HG03565 (cell line): ENCODE results near the gene PRR13.
"Not testable (repeated sequence)": the region's sequence is repeated elsewhere in the genome, so short reads cannot be mapped to it uniquely, and the experiment has no call there.

ENCODE experiments used
- ATAC-seq: cut with Tn5 transposase; IDR thresholded peaks from one replicate; pipeline ENCODE4 v1.9.1; 2021; ENCODE audit warnings: mild to moderate bottlenecking, moderate library complexity; ENCODE audit not compliant: unreplicated experiment

Gene PRR13

DNA sequence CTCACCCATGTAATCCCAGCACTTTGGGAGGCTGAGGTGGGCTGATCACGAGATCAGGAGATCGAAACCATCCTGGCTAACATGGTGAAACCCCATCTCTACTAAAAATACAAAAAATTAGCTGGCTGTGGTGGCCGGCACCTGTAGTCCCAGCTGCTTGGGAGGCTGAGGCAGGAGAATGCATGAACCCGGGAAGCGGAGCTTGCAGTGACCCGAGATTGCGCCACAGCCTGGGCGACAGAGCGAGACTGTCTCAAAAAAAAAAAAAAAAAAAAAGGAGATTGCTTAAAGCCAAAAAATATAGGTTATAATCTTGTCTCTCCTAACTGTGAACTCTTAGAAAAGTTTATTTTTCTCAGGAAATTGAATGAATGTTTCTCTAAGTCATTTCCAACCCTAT, 6.2 kb upstream of the PRR13 start:
- ATAC-seq: not testable (repeated sequence)

DNA sequence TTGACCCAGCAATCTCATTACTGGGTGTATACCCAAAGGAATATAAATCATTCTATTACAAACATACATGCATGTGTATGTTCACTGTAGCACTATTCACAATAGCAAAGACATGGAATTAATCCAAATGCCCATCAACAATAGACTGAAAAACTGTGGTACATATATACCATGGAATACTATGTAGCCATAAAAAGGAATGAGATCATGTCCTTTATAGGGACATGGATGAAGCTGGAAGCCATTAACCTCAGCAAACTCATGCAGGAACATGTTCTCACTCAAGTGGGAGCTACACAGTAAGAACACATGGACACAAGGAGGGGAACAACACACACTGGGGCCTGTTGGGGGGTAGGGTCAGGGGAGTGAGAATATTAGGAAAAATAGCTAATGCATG, 2.0 kb upstream of the PRR13 start:
- ATAC-seq: not testable (repeated sequence)

DNA sequence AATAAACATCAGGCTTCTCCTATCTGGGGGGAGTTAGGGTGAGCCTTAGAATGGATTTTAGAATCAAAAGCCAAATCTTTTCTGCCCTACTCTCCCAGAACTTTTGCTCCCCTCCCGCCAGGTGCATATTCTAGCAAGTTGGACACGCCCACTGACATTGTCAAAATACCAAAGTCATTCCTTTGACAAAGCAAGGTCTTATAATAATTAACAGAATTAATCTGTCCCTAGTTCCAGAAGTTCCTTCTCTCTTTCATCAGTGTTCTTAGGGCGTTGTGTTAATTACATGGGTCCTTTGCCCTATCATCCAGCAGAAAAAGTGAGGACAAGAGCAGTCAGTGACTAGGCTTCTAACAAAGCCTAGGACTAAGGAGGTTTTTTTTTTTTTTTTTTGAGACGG, 2.4 kb downstream of the PRR13 start:
- no peak for ATAC-seq

DNA sequence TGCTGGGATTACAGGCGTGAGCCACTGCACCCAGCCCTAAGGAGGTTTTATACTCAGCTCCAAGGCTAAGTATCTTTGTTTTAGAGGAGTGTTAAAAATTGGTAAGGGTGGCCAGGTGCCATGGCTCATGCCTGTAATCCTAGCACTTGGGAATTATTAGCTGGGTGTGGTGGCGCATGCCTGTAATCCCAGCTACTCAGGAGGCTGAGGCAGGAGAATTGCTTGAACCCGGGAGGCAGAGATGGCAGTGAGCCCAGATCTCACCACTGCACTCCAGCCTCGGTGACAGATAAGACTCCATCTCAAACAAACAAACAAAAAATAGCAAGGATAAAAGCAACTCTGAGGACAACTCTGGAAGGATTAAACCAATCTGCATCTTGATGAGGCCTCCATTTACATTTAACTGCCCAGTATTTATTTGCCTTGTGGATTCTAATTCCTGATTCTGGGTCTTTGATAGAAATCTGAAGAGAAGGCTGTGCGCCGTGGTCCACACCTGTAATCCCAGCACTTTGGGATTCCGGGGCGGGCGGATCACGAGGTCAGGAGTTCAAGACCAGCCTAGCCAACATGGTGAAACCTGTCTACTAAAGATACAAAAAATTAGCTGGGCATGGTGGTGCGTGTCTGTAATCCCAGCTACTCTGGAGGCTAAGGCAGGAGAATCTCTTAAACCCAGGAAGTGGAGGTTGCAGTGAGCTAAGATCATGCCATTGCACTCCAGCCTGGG, 3.2 kb downstream of the PRR13 start:
- ATAC-seq: not testable (repeated sequence)

GRCh38 chr12:53450936-53451335, 9.4 kb downstream of the PRR13 start:
- no peak for ATAC-seq

- peak; percentile 92 for ATAC-seq
These were observed 10.2 kb downstream of the PRR13 start, which contains the start of gene PCBP2 for GRCh38 chr12:53451661-53452158. TSS of gene PCBP2 (plus strand) at chr12:53452102. CDS start at chr12:53454801, 2,699 bp downstream.

DNA sequence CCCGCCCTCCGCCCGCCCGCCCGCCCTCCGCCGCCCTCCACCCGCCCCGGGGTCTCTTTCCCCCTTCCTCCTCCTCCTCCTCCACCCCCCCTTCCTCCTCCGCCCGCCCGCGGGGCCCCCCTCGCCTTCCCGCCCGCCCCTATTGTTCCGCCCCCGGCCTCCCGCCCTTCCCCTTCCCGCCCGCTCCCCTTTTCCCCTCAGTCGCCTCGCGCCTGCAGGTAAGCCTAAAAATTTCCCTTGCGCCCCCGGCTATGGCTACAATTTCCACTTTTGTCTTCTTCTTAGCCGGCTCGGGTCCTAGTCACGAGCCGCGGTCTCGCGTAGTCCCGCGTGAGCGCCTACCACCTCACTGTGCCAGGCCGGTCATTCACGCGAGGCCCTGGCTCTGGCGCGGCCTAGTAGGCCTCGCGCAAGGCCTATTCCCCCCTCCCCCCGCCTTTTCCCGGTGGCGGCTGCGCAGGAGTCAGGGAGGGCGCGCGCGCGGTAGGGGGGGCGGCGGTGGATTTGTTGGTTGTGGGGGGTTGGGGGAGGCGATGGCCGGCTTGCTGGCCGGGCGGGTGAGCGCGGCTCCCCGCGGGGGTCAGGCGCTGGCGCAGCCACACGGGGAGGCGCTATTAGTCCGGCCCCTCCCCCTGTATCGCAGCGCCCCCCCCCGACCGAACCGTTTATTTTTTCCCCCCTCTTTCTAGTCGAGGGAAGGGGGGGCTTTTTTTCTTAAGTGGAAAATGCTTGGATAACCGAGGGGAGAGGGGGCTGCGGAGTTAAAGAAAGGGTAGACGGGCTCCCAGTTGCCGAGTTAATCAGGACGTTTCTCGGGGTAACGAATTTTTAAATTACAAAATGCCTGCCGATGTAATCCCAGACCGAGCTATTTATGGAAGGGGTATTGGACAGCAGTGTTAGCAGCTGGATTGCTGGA, 10.9 kb downstream of the PRR13 start:
- no peak for ATAC-seq

DNA sequence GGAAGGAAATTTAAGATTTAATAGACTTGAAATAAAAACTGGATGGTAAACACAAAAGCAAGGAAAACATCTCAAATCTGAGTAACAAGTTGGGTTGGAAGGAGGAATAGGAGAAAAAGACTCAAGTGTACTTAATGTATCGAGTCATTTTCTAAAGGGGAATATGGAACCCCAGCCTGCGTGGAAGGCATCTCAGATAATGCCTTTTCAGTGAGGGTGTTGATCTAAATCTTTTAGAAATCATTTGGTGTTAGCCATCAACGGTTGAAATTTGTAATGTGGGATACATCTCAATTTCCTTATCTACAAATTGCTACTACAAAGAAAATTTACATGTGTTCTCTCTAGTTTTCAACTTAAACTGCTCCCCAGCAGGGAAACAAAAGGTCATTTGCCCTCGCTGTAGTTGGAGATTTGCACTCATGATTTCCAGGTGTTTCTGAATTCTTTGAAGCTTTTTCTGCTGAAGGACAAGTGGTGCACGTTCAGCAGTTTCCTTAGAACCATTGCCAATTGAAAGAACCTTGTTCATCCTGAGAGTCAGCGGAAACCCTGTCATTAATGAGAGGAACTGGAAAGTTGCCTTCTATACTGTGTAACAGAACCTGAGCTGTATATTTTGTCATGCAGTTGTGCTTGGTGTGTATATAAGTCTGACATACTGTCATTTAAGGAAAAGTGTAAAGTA, 12.6 kb downstream of the PRR13 start:
- no peak for ATAC-seq

DNA sequence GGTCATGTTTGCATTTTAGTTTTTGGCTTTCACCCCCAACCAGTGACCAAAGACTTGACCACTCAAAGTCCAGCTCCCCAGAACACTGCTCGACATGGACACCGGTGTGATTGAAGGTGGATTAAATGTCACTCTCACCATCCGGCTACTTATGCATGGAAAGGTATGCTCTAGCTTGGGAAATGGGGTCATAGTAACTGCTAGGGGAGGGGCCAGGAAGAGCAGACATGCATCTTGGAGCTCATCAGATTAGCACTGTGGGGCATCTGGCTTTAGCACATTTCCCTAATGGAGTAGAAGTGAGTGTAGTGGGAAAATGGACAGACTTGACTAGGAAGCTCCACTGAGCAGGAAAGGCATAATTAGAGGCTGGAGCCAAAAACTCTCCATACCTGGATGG, 13.2 kb downstream of the PRR13 start:
- no peak for ATAC-seq

DNA sequence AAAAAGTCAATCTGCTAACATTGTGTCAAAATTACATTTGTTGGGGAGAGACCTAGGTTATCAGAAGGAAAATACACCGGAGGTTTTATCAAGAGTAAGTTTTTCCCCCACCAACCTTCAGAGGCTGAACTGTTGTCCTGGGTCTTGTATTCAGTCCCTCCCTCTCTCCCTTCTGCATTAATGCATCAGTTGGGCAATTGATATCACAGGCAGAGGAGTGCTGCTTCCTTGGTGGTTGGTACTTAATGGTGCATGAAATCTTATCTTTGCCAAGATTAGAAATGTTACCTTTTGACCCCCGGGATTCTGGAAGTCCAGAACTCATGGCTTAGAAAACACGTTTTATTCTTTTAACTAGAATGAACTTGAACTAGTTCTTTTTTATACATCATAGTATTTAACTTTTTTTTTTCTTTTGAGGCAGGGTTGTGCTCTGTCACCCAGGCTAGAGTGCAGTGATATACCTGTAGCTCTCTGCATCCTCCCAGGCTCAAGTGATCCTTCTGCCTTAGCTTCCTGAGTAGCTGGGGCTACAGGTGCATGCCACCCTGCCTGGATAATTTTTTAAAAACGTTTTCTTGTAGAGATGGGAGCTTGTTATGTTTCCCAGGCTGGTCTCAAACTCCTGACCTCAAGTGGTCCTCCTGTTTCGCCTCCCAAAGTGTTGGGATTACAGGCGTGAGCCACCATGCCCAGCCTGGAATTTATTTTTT, 15.3 kb downstream of the PRR13 start:
- no peak for ATAC-seq

GRCh38 chr12:53459097-53459496, 17.6 kb downstream of the PRR13 start:
- ATAC-seq: no peak

DNA sequence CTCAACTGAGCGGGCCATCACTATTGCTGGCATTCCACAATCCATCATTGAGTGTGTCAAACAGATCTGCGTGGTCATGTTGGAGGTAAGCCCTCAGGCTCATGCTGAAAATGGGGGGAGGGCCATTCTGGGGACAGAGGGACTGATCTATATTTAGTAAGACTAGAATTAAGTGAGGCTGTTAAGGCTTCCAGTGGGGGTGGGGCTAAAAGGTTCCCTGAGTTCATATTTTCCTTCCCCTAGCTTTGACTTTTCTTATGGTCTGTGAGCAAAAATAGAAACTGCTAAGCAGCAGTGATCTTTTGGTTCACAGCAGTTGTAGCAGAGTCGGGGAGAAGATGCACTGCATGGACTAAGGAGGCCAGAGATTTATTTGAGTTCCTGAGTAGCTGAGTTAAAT, 19.5 kb downstream of the PRR13 start:
- no peak for ATAC-seq

DNA sequence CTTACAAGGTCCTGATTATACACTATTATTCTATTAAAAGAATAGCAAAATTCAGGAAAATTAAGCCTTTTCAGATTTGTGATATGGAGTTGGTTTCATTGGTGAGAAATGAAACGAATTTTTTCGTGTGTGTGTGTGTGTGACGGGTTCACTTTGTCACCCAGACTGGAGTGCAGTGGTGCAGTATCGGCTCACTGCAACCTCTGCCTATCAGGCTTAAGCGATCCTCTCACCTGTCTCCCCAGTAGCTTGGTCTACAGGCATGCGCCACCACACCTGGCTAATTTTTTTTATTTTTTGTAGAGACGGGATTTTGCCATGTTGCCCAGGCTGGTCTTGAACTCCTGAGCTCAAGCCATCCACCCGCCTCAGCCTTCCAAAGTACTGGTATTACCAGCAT, 20.1 kb downstream of the PRR13 start:
- ATAC-seq: no peak

DNA sequence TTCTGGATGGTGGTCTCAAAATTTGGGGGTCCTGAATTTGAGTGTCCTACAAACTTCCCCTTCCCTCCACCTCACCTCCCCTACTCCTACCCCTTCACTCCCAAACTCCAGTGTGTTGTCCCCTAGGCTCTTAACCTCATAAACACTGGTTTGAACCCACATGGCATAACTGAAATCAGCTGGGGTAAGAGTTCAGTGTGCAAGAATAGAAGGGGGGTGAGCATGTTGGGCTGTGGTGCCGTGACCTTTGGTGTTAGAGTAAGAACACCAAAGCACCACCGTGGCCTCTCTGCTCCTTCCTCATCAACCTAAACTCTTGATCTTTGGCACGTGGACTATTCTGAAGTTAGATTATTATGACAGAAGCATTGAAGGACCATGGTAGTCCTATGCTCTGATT, 21.4 kb downstream of the PRR13 start:
- ATAC-seq: no peak

- ATAC-seq: no peak
These were observed 22.4 kb downstream of the PRR13 start for GRCh38 chr12:53463802-53464560.

- no peak for ATAC-seq
These were observed 23.3 kb downstream of the PRR13 start for GRCh38 chr12:53464685-53465418.

DNA sequence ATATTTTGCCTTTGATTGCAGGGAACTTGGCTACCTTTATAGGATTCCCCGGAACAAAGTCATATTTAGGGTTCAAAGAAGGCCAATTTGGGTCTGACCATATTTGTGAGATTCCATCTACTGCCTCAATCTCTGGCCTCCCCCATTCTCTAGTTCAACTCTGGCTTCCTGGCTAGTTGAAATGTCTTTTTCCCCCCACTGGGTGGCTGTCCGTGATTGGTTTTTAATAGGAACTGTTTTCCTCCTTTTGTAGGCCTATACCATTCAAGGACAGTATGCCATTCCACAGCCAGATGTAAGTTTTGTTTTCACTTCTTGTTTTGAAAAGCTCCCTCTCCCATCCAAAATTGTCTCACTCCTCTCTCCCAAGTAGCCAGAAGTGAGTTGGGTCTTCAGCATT, 24.1 kb downstream of the PRR13 start:
- ATAC-seq: no peak

DNA sequence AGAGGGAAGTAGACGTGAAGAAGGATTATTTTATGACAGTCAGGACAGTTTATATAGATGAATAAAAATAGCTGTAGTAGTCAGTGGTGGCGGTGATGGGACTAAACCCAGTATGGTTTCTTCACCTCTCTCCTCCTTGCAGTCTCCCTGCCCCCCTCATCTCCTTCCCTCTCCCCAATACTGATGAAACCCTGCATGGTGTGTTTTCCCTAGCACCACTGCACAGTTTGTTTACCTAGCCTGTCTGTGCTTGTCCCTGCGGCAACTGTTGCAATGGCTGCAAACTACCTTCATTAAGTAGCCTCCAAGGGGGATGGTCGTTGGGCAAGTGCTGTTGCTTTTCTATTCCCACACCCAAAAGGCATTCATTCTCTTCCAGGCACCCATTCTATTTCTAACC, 25.1 kb downstream of the PRR13 start:
- ATAC-seq: no peak

DNA sequence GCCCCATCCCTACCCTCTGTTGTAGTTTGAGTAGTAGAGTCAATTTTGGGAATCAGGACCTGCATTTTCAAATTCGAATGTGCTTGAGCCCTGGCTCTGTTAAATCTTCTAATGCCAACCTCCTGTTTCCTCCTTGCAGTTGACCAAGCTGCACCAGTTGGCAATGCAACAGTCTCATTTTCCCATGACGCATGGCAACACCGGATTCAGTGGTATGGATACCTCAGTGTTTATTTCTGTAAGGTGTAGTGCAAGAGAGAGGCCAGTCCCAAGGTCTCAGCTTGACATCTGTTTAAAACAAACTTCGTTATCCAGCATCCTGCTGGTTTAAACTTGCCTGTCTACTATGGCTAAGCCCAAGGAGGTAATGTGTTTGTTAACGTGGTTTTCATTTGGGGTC, 25.5 kb downstream of the PRR13 start:
- ATAC-seq: no peak
